ENCODE results near the gene CASP9.
"Not testable (repeated sequence)": the region's sequence is repeated elsewhere in the genome, so short reads cannot be mapped to it uniquely, and the experiment has no call there.

- TF ChIP-seq, protein P1, sequence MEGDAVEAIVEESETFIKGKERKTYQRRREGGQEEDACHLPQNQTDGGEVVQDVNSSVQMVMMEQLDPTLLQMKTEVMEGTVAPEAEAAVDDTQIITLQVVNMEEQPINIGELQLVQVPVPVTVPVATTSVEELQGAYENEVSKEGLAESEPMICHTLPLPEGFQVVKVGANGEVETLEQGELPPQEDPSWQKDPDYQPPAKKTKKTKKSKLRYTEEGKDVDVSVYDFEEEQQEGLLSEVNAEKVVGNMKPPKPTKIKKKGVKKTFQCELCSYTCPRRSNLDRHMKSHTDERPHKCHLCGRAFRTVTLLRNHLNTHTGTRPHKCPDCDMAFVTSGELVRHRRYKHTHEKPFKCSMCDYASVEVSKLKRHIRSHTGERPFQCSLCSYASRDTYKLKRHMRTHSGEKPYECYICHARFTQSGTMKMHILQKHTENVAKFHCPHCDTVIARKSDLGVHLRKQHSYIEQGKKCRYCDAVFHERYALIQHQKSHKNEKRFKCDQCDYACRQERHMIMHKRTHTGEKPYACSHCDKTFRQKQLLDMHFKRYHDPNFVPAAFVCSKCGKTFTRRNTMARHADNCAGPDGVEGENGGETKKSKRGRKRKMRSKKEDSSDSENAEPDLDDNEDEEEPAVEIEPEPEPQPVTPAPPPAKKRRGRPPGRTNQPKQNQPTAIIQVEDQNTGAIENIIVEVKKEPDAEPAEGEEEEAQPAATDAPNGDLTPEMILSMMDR (IDR thresholded peaks at IDR 0.05) = not testable (repeated sequence)
- not testable (repeated sequence) for TF ChIP-seq POLR2A (IDR thresholded peaks at IDR 0.05)
Measured at GRCh38 chr1:15514557-15514956, 9.5 kb downstream of the CASP9 start.
